Measurements from ENCODE around the gene XIRP1. TPM values are rescaled to one million over a fixed set of nuclear protein-coding genes. Genes with fewer than 3 reads are reported as not detected.

XIRP1 gene
- polyA plus RNA-seq, 1 experiment = 0.04 TPM

DNA sequence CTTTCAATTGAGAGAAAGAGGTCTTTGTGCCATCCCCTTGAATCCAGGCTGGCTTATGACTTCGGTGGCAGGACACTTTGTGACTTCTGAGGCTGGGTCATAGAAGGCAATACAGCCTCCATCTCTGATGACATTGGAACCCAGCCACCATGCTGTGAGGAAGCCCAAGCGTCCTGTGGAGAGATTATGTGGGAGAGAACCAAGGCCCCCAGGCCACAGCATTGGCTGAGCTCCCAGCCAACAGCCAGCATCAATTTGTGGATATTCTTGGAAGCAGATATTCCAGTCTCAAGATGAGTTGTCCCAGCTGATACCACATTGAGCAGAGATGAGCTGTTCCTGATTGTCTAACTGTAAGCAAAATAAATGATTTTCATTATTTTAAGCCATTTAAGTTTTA, 12.7 kb upstream of the XIRP1 start:
- no peak for DNase-seq (ENCODE audit: low read depth)
- ChIA-PET CTCF (interaction anchor here (0.8 to 4.9 kb wide), 6 partner anchors 13 to 87 kb away, joined by 3 to 25 read pairs (median 12); partner anchors contain the start of gene XIRP1), POLR2A (no interaction called here)
- TF ChIP-seq, protein P1, sequence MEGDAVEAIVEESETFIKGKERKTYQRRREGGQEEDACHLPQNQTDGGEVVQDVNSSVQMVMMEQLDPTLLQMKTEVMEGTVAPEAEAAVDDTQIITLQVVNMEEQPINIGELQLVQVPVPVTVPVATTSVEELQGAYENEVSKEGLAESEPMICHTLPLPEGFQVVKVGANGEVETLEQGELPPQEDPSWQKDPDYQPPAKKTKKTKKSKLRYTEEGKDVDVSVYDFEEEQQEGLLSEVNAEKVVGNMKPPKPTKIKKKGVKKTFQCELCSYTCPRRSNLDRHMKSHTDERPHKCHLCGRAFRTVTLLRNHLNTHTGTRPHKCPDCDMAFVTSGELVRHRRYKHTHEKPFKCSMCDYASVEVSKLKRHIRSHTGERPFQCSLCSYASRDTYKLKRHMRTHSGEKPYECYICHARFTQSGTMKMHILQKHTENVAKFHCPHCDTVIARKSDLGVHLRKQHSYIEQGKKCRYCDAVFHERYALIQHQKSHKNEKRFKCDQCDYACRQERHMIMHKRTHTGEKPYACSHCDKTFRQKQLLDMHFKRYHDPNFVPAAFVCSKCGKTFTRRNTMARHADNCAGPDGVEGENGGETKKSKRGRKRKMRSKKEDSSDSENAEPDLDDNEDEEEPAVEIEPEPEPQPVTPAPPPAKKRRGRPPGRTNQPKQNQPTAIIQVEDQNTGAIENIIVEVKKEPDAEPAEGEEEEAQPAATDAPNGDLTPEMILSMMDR (IDR thresholded peaks at IDR 0.05; ENCODE audit: insufficient read depth, low read depth, low read length) = no peak
- Histone ChIP-seq H3K4me3 (ENCODE audit: low read depth, low read length) (no peak overlapping the region), H3K36me3 (ENCODE audit: control insufficient read depth, insufficient read depth, low read length) (no peaks in the 10 kb centered on the region), H3K27me3 (ENCODE audit: control insufficient read depth, insufficient read depth, low read length) (peaks cover 14% of the 10 kb centered on the region)

DNA sequence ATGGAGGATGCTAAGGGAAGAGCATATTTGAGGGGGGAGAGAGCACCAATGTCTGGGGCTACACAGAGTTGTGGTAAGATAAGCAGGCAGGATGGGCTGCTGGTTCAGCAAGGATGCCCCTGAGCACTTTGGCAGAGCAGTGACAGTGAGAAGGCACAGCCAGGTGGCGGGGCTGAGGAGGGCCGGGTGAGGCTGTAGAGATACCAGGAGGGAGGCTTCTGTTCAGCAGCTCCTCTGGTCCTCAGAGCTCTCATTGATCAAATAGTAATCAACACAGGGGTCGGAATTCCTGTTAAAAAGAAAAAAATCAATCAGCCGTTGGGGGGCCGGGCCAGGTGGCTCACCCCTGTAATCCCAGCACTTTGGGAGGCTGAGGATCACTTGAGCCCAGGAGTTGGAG, 11.5 kb upstream of the XIRP1 start:
- ChIA-PET POLR2A (no interaction called here), CTCF (interaction anchor here (0.7 to 4.9 kb wide), 5 partner anchors 9 to 88 kb away, joined by 3 to 25 read pairs (median 20); no protein-coding TSS in a partner anchor)
- H3K36me3 ChIP-seq (ENCODE audit: control insufficient read depth, insufficient read depth, low read length) = no peaks in the 10 kb centered on the region
- no peak for DNase-seq (ENCODE audit: low read depth)
- TF ChIP-seq, protein P1 (IDR thresholded peaks at IDR 0.05; ENCODE audit: insufficient read depth, low read depth, low read length) = no peak
- peaks cover 14% of the 10 kb centered on the region for H3K27me3 ChIP-seq (ENCODE audit: control insufficient read depth, insufficient read depth, low read length)
- no peak overlapping the region for H3K4me3 ChIP-seq (ENCODE audit: low read depth, low read length)

DNA sequence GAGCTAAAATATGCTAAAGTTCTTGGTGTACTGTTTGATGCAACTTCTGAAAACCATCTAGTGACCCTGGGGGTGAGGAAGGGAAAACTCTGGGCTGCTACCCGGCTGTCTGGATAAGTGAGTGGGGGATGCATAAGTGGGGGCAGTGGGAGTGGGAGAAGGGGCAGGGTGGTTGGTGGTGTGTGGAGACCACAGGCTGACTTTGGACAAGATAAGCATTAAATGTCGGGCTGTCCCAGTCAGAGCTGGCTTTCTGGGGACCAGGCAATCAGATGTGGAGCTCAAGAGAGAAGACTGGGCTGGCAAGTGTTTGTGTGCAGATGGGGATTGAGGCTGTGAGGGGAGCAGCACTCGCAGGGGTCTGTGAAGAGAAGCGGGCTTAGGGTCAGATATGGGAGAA, 11.0 kb upstream of the XIRP1 start:
- H3K36me3 ChIP-seq (ENCODE audit: control insufficient read depth, insufficient read depth, low read length) = no peaks in the 10 kb centered on the region
- TF ChIP-seq, protein P1 (IDR thresholded peaks at IDR 0.05; ENCODE audit: insufficient read depth, low read depth, low read length) = no peak
- CTCF ChIA-PET = interaction anchor here (0.7 to 4.9 kb wide), 7 partner anchors 9 to 88 kb away, joined by 3 to 23 read pairs (median 4); no protein-coding TSS in a partner anchor
- H3K4me3 ChIP-seq (ENCODE audit: low read depth, low read length) = no peak overlapping the region
- DNase-seq (ENCODE audit: low read depth) = no peak
- POLR2A ChIA-PET = no interaction called here
- H3K27me3 ChIP-seq (ENCODE audit: control insufficient read depth, insufficient read depth, low read length) = peaks cover 14% of the 10 kb centered on the region

DNA sequence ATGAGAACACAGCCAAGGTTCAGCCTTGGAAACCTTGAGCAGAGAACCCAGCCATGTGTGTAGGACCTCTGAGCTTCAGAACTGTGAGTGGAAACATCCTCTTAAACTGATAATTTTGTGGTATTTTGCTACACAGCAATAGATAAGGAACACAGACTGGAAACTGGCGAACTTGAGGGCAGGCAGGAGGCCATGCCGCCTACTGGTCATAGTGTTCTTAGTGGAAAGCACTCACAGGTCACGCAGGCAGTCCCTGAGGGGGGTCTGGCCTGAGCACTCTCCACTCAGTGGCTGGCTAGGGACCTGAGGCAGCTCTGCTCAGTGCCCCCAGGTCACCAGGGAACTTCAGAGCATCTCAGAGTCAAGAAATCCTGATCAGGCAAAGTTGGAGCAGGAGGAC, 9.7 kb upstream of the XIRP1 start:
- TF ChIP-seq, protein P1 (IDR thresholded peaks at IDR 0.05; ENCODE audit: insufficient read depth, low read depth, low read length) = no peak
- Histone ChIP-seq H3K4me3 (ENCODE audit: low read depth, low read length) (no peak overlapping the region), H3K27me3 (ENCODE audit: control insufficient read depth, insufficient read depth, low read length) (peaks cover 11% of the 10 kb centered on the region), H3K36me3 (ENCODE audit: control insufficient read depth, insufficient read depth, low read length) (no peaks in the 10 kb centered on the region)
- POLR2A ChIA-PET = no interaction called here
- CTCF ChIA-PET = interaction anchor here (0.8 to 4.9 kb wide), 5 partner anchors 10 to 90 kb away, joined by 3 to 23 read pairs (median 4); no protein-coding TSS in a partner anchor
- DNase-seq (ENCODE audit: low read depth) = no peak

DNA sequence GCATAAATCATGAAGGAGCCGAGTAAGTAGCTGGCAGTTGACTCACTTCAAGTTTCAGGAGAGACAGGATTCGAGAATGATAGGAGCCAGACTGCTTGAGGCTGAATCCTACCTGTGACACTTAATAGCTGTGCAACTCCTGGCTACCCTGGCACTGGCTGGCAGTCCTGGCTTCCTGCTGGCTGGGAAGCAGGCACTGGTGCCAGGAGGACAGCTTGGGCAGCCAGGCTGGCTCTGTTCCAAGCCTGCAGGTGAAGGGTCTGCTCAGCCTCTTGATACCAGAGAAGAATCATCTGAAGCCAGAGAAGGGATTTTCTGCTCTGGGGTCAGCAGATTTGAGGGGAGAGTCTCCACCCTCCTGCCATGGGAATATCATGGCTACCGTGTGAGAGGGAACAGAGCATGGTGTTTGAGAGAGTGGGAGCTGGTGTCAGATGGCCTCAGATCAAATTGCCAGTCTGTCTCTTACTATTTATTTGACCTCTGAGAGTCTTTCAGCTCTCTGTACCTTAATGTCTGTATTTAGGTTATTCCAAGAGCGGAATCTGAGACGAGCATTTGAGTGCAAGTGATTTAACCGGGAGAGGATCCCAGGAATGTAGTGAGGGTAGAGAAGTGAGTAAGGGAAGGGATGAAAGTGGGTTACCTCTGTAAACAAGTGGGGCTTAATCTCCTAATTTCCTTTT, 4.4 kb upstream of the XIRP1 start:
- no peaks in the 10 kb centered on the region for H3K36me3 ChIP-seq (ENCODE audit: control insufficient read depth, insufficient read depth, low read length)
- ChIA-PET CTCF (interaction anchor here (0.6 to 16.5 kb wide), 7 partner anchors 9 to 93 kb away, joined by 3 to 374 read pairs (median 4); no protein-coding TSS in a partner anchor), POLR2A (interaction anchor here (0.8 kb wide), 1 partner anchor 91 kb away, joined by 4 read pairs; no protein-coding TSS in a partner anchor)
- no peak for DNase-seq (ENCODE audit: low read depth)
- no peaks in the 10 kb centered on the region for H3K27me3 ChIP-seq (ENCODE audit: control insufficient read depth, insufficient read depth, low read length)
- TF ChIP-seq, protein P1 (IDR thresholded peaks at IDR 0.05; ENCODE audit: insufficient read depth, low read depth, low read length) = no peak
- no peak overlapping the region for H3K4me3 ChIP-seq (ENCODE audit: low read depth, low read length)

Measured in BJ (cell line).